ENCODE data around the gene CACNB3. TPM values are rescaled to one million over a fixed set of nuclear protein-coding genes. Genes with fewer than 3 reads are reported as not detected.

Gene CACNB3
- total RNA-seq, 1 donor from 2014 or later, result 2.1 TPM

DNA sequence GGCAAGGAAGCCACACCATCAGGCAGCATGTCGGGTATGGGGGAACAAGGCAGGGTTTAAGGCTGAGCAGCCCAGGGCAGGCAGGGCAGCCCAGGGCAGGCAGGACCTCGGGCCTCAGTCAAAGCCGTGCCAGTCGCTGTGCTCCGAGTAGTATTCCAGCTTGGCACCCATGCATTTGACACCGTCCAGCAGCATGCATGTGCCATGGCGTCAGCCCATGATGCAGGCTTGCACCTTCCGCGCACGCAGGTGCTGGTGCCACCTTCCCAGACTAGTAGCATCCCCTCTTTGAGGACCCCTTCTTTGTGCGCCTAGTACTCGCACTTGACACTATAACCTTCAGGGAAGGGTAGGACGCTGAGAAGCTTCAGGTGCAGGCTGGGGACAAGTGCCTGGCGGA is 17.8 kb upstream of the CACNB3 start:
- Mint-ChIP-seq H3K4me3 (no peak overlapping the region), H3K27ac (no peak overlapping the region), H3K36me3 (ENCODE audit: low read depth) (no peaks in the 10 kb centered on the region), H3K27me3 (peaks cover 8% of the 10 kb centered on the region), H3K9me3 (no peaks in the 10 kb centered on the region), H3K4me1 (peaks cover 6% of the 10 kb centered on the region)
- POLR2A ChIA-PET, result interaction anchor here (1.4 kb wide), 1 partner anchor 15 kb away, joined by 3 read pairs; no protein-coding TSS in a partner anchor
- no peak for DNase-seq
- ATAC-seq (ENCODE audit: low read depth), result no peak
- CTCF ChIA-PET, result interaction anchor here (1.7 kb wide), 1 partner anchor 47 kb away, joined by 8 read pairs; no protein-coding TSS in a partner anchor
- intact Hi-C loops (cut with micrococcal nuclease), result no loop called here
- TF ChIP-seq, protein P1, sequence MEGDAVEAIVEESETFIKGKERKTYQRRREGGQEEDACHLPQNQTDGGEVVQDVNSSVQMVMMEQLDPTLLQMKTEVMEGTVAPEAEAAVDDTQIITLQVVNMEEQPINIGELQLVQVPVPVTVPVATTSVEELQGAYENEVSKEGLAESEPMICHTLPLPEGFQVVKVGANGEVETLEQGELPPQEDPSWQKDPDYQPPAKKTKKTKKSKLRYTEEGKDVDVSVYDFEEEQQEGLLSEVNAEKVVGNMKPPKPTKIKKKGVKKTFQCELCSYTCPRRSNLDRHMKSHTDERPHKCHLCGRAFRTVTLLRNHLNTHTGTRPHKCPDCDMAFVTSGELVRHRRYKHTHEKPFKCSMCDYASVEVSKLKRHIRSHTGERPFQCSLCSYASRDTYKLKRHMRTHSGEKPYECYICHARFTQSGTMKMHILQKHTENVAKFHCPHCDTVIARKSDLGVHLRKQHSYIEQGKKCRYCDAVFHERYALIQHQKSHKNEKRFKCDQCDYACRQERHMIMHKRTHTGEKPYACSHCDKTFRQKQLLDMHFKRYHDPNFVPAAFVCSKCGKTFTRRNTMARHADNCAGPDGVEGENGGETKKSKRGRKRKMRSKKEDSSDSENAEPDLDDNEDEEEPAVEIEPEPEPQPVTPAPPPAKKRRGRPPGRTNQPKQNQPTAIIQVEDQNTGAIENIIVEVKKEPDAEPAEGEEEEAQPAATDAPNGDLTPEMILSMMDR (IDR thresholded peaks at IDR 0.05), result no peak

DNA sequence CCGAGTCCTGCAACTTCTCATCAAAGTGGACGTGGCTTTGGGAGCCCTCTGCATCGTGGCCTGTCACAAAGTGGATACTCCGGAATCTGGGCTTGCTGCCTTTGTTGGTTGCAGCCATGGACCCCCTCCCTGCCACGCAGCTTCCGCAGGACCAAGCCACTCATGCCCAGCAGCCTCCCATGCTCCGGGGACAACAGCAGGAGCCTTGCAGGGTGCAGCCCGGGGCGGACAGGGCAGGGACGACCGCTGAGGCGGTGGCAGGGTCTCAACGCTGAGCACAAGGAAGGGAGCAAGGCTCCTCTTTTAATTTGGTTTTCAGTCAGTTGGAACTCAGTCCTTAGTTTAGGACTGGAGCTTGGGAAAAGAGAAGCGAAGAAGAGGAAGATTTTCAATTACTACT is 17.3 kb upstream of the CACNB3 start:
- ATAC-seq (ENCODE audit: low read depth) (no peak), DNase-seq (no peak)
- Mint-ChIP-seq H3K36me3 (ENCODE audit: low read depth) (no peaks in the 10 kb centered on the region), H3K27ac (no peak overlapping the region), H3K4me3 (no peak overlapping the region), H3K27me3 (peaks cover 7% of the 10 kb centered on the region), H3K9me3 (no peaks in the 10 kb centered on the region), H3K4me1 (peaks cover 2% of the 10 kb centered on the region)
- ChIA-PET POLR2A (no interaction called here), CTCF (interaction anchor here (1.7 kb wide), 1 partner anchor 48 kb away, joined by 8 read pairs; no protein-coding TSS in a partner anchor)
- TF ChIP-seq, protein P1 (IDR thresholded peaks at IDR 0.05), result no peak
- intact Hi-C loops (cut with micrococcal nuclease), result no loop called here

DNA sequence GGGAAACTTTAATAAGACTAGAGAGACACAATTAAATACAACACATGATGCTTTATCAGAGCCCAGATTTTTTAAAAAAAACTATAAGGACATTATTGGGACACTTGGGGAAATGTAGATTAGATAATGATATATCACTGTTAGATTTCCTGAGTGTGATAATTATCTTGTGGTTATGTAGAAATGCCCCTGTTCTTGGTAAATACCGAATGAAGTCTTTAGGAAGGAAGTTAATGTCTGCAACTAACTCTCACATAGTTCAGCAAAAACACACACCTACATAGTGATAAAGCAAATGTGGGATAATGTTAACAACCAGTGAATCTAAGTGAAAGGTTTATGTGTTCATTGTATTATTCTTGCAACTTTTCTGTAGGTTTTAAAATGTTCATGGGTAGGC is 14.6 kb upstream of the CACNB3 start:
- intact Hi-C loops (cut with micrococcal nuclease), result no loop called here
- TF ChIP-seq, protein P1 (IDR thresholded peaks at IDR 0.05), result no peak
- no peak for ATAC-seq (ENCODE audit: low read depth)
- H3K27me3 Mint-ChIP-seq, result peaks cover 6% of the 10 kb centered on the region
- DNase-seq, result no peak
- ChIA-PET POLR2A (no interaction called here), CTCF (no interaction called here)
- no peak overlapping the region for H3K27ac Mint-ChIP-seq
- no peak overlapping the region for H3K4me3 Mint-ChIP-seq
- H3K9me3 Mint-ChIP-seq, result no peaks in the 10 kb centered on the region
- no peaks in the 10 kb centered on the region for H3K36me3 Mint-ChIP-seq (ENCODE audit: low read depth)
- no peaks in the 10 kb centered on the region for H3K4me1 Mint-ChIP-seq

DNA sequence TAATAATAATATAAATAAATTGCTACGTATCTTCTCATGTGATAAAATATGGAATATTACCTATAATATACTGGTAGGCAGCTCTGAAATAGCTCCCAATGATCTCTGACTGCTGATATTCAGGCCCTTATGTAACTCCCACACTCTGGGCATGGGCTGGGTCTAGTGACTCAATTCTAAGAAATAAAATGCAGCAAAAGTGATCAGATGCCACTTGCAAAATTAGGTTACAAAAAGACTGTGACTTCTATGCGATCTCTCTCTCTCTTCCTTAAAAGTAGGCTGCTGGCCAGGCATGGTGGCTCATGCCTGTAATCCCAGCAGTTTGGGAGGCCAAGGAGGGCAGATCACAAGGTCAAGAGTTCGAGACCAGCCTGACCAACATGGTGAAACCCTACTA is 10.3 kb upstream of the CACNB3 start:
- intact Hi-C loops (cut with micrococcal nuclease), result no loop called here
- no peak for DNase-seq
- Mint-ChIP-seq H3K27me3 (no peaks in the 10 kb centered on the region), H3K4me1 (no peaks in the 10 kb centered on the region), H3K36me3 (ENCODE audit: low read depth) (no peaks in the 10 kb centered on the region), H3K27ac (no peak overlapping the region), H3K4me3 (no peak overlapping the region), H3K9me3 (no peaks in the 10 kb centered on the region)
- ChIA-PET CTCF (no interaction called here), POLR2A (no interaction called here)
- TF ChIP-seq, protein P1 (IDR thresholded peaks at IDR 0.05), result no peak
- no peak for ATAC-seq (ENCODE audit: low read depth)

DNA sequence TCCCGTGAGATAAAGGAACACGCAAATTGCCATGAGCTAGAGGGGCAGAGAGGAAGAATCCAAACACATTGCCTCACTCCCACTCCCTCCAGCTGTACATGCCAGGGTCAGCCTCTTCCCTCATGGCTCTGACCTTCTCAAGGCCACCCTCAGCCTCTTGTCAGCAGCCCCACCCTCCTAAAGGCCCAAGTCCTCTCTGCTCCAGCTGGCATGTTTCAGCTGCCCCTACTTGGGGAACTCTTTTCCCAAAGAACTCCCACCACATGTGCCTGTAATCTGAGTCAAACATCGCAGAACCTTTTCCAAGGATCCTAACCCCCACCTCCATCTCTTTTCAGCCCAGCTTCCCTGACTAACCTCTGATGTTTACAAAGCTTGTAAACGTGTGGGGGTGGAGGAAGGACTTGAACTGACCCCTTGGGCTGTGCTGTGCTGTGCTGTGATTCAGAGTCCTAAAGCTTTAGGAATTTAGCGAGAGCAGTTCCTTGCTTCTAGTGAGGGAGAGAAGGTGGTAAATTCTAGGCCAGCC is 7.3 kb upstream of the CACNB3 start:
- POLR2A ChIA-PET, result no interaction called here
- no peaks in the 10 kb centered on the region for H3K27me3 Mint-ChIP-seq
- intact Hi-C loops (cut with micrococcal nuclease), result no loop called here
- peaks cover 16% of the 10 kb centered on the region for H3K4me1 Mint-ChIP-seq
- H3K36me3 Mint-ChIP-seq (ENCODE audit: low read depth), result peaks cover 3% of the 10 kb centered on the region
- no peak for ATAC-seq (ENCODE audit: low read depth)
- TF ChIP-seq, protein P1 (IDR thresholded peaks at IDR 0.05), result no peak
- H3K9me3 Mint-ChIP-seq, result no peaks in the 10 kb centered on the region
- CTCF ChIA-PET, result interaction anchor here (1.8 kb wide), 1 partner anchor 16 kb away, joined by 4 read pairs; no protein-coding TSS in a partner anchor
- H3K27ac Mint-ChIP-seq, result no peak overlapping the region
- no peak overlapping the region for H3K4me3 Mint-ChIP-seq
- DNase-seq, result no peak

Data from activated B cell treated with CpG ODN at 0.5 μM for 24 hours (primary cell).